GM12878 (cell line): ENCODE results near the gene ZPR1.

Experiments
- CHD1 ChIP-seq: IDR thresholded peaks from 2 replicates; pipeline ENCODE4 v1.6.1; 2012; ENCODE audit warnings: low read depth, low read length, improper control_type of control experiment
- CREM ChIP-seq: IDR thresholded peaks from 2 replicates; pipeline ENCODE4 v1.6.1; 2014; ENCODE audit warnings: antibody characterized with exemption, low read depth
- EZH2 ChIP-seq: IDR thresholded peaks from 2 replicates; pipeline ENCODE4 v1.6.1; 2012; ENCODE audit warnings: low read depth, mild to moderate bottlenecking, control low read depth, inconsistent platforms, low read length, borderline replicate concordance; ENCODE audit not compliant: control insufficient read depth
- JUNB ChIP-seq: IDR thresholded peaks from 2 replicates; pipeline ENCODE4 v1.6.1; 2016; ENCODE audit warnings: antibody characterized with exemption, mild to moderate bottlenecking
- PML ChIP-seq: IDR thresholded peaks from 2 replicates; pipeline ENCODE4 v1.6.1; 2012; ENCODE audit warnings: low read length, inconsistent platforms
- RELA ChIP-seq: fragments of 450-650 bp; IDR thresholded peaks from 2 replicates; pipeline ENCODE4 v1.8.0; 2014; ENCODE audit warnings: borderline replicate concordance; ENCODE audit not compliant: partially characterized antibody
- SMC3 ChIP-seq: IDR thresholded peaks from 2 replicates; pipeline ENCODE4 v1.6.1; 2011; ENCODE audit warnings: low read length, improper control_type of control experiment, borderline replicate concordance
- SUPT20H ChIP-seq: IDR thresholded peaks from 2 replicates; pipeline ENCODE4 v1.6.1; 2011; ENCODE audit warnings: low read depth, mild to moderate bottlenecking, low read length, moderate library complexity, borderline replicate concordance; ENCODE audit not compliant: control insufficient read depth
- TARDBP ChIP-seq: IDR thresholded peaks from 2 replicates; pipeline ENCODE4 v1.6.1; 2016; ENCODE audit warnings: borderline replicate concordance
- TCF12 ChIP-seq: IDR thresholded peaks from 2 replicates; pipeline ENCODE4 v1.6.1; 2011; ENCODE audit warnings: low read depth, mild to moderate bottlenecking, low read length
- YY1 ChIP-seq: IDR thresholded peaks from 2 replicates; pipeline ENCODE4 v1.6.1; 2011; ENCODE audit warnings: low read depth, mild to moderate bottlenecking, low read length
- ZNF274 ChIP-seq: IDR thresholded peaks from one replicate; pipeline ENCODE4 v1.8.0; 2011; ENCODE audit not compliant: insufficient read length, insufficient read depth
- TF ChIP-seq, protein P1 (sequence below), 3 experiments: IDR thresholded peaks in 2 of 3; conservative IDR thresholded peaks in 1 of 3; 2 replicates each; pipeline ENCODE4 v1.5.1; 2011; ENCODE audit warnings: low read depth in 3 of 3, low read length in 3 of 3, mild to moderate bottlenecking in 3 of 3, control low read depth in 2 of 3, moderate library complexity in 2 of 3, inconsistent platforms in 1 of 3, mixed read lengths in 1 of 3; ENCODE audit not compliant: control insufficient read depth in 2 of 3, insufficient read depth in 1 of 3; ENCODE audit errors: extremely low read depth in 1 of 3
- TF ChIP-seq, protein P2 (sequence below): fragments of 450-650 bp; formaldehyde crosslinking; IDR thresholded peaks from 2 replicates; pipeline ENCODE4 v1.4.0; 2022; ENCODE audit warnings: mild to moderate bottlenecking, moderate library complexity

DNA sequence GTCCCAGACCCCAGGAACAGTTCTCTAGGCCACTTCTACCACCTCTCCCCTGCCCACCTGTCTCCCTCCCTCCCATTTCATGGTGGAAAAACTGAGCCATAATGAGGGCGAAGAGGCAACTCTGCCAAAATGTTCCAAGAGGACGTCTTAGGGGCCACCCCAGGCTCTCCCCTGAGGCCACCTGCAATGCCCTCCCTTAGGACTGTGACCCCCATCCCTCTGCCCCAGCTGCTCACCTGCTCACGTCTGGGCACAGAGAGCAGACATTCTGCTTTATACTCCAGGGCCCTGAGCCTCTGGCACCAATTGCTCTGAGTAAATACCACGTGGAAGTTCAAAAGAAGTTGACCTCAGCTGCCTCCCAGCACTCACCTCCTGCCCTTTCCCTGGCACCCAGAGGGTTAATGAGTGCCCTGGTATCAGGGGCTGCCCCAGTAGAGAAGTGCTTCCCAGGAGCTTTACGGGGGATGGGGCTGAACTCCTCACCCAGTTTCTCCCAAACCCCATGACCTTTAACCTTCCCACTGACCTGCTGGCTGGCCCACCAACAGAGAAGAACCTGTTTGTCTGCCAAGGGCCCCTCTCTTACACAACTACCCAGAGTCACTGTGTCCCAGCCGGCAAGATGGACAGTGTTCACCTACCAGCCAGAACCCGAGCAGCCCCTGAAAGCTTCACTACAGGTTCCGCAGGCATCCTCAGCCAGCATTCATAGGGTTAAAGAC, 4.5 kb upstream of the ZPR1 start:
- TF ChIP-seq CREM = no peak
- no peak for TF ChIP-seq SUPT20H
- TF ChIP-seq EZH2 = no peak
- no peak for TF ChIP-seq SMC3
- TF ChIP-seq, protein P1, sequence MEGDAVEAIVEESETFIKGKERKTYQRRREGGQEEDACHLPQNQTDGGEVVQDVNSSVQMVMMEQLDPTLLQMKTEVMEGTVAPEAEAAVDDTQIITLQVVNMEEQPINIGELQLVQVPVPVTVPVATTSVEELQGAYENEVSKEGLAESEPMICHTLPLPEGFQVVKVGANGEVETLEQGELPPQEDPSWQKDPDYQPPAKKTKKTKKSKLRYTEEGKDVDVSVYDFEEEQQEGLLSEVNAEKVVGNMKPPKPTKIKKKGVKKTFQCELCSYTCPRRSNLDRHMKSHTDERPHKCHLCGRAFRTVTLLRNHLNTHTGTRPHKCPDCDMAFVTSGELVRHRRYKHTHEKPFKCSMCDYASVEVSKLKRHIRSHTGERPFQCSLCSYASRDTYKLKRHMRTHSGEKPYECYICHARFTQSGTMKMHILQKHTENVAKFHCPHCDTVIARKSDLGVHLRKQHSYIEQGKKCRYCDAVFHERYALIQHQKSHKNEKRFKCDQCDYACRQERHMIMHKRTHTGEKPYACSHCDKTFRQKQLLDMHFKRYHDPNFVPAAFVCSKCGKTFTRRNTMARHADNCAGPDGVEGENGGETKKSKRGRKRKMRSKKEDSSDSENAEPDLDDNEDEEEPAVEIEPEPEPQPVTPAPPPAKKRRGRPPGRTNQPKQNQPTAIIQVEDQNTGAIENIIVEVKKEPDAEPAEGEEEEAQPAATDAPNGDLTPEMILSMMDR (IDR thresholded peaks at IDR 0.05 in 2 of 3, conservative IDR thresholded peaks at IDR 0.05 in 1 of 3; ENCODE audit: control insufficient read depth in 2 of 3, extremely low read depth in 1 of 3, insufficient read depth in 1 of 3, low read depth in 3 of 3, low read length in 3 of 3) = no peak
- TF ChIP-seq, protein P2, sequence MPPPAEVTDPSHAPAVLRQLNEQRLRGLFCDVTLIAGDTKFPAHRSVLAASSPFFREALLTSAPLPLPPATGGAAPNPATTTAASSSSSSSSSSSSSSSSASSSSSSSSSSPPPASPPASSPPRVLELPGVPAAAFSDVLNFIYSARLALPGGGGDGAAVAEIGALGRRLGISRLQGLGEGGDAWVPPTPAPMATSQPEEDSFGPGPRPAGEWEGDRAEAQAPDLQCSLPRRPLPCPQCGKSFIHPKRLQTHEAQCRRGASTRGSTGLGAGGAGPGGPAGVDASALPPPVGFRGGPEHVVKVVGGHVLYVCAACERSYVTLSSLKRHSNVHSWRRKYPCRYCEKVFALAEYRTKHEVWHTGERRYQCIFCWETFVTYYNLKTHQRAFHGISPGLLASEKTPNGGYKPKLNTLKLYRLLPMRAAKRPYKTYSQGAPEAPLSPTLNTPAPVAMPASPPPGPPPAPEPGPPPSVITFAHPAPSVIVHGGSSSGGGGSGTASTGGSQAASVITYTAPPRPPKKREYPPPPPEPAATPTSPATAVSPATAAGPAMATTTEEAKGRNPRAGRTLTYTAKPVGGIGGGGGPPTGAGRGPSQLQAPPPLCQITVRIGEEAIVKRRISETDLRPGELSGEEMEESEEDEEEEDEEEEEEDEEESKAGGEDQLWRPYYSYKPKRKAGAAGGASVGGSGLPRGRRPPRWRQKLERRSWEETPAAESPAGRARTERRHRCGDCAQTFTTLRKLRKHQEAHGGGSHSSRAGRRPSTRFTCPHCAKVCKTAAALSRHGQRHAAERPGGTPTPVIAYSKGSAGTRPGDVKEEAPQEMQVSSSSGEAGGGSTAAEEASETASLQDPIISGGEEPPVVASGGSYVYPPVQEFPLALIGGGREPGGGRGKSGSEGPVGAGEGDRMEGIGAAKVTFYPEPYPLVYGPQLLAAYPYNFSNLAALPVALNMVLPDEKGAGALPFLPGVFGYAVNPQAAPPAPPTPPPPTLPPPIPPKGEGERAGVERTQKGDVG (CRISPR knock-in tag) = no peak
- TF ChIP-seq YY1 = no peak
- no peak for TF ChIP-seq RELA
- TF ChIP-seq JUNB = no peak
- no peak for TF ChIP-seq PML
- no peak for TF ChIP-seq CHD1
- TF ChIP-seq ZNF274 = no peak
- no peak for TF ChIP-seq TARDBP
- TF ChIP-seq TCF12 = no peak
